ENCODE results near the gene DTD2. TPM values are rescaled to one million over a fixed set of nuclear protein-coding genes. Genes with fewer than 3 reads are reported as not detected.
"Not testable (repeated sequence)": the region's sequence is repeated elsewhere in the genome, so short reads cannot be mapped to it uniquely, and the experiment has no call there.

Gene DTD2
- polyA plus RNA-seq (ENCODE audit: insufficient read length in 10 of 10), result 10 to 100 TPM in 9 of 10 donors, 1 to 10 TPM in 1; 8.4 to 17.9 (median 12.1) TPM
- long read RNA-seq, donor 1, partial matches to known transcripts, result 0 of 5 reads
- long read RNA-seq, donor 1, other reads (novel, unspliced or antisense), result 0 of 5 reads
- long read RNA-seq, donor 2, partial matches to known transcripts, result 0 of 1 reads
- long read RNA-seq, donor 2, other reads (novel, unspliced or antisense), result 0 of 1 reads
- long read RNA-seq, donor 3, result 0 reads
- long read RNA-seq, donor 4, partial matches to known transcripts, result 0 of 1 reads
- long read RNA-seq, donor 4, other reads (novel, unspliced or antisense), result 0 of 1 reads
- long read RNA-seq, donor 5, partial matches to known transcripts, result 0 of 3 reads
- long read RNA-seq, donor 5, other reads (novel, unspliced or antisense), result 0 of 3 reads
- long read RNA-seq, donor 6, partial matches to known transcripts, result 0 of 3 reads
- long read RNA-seq, donor 6, other reads (novel, unspliced or antisense), result 0 of 3 reads
- long read RNA-seq, donor 7, partial matches to known transcripts, result 0 of 2 reads
- long read RNA-seq, donor 7, other reads (novel, unspliced or antisense), result 0 of 2 reads
- long read RNA-seq, donor 8, partial matches to known transcripts, result 0 of 5 reads
- long read RNA-seq, donor 8, other reads (novel, unspliced or antisense), result 0 of 5 reads
- long read RNA-seq, donor 9, result 0 reads

DNA sequence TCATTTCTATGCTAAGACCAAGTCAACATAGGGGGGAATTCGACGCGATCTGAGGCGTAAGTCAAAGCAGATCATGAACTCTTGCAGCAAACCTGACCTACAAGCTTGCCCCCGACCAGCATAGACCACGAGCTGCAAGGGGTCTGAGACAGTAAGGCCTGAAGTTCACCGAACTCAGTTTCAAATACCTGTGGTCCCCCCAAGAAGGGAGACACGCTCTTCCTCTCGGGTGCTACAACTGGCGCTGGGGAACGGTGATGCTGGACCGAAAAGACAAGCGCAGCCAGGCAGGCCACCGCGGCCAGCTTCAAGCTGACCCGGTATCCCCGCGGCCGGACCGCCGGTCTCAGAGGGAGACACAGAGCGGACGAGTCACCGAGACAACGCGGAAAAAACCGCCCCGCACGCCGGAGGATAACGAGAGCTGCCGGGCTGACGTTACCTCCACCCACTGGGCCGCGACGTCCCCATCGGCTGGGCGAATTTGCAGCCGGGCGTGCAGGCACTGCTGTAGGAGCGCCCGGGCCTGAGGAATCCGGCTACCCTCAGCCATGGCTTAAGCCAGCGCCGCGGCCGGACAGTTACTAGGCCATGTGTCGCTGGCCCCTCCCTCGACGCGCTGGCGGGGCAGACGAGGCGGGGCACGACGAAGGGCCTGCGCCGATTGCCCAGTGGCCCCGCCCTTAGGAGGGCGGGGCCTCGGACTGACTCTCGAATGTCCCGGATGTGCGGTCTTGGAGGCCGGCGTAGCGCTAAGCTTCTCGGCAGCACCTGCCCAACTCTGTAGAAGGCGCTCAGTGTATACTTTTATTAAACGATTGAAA, at the start of gene DTD2:
TSS of gene DTD2 (minus strand) at position 666 of the 824 bp plus-strand sequence. CDS start at position 553, 113 bp downstream.
- DNase-seq, result peak; percentile 96 to 99 (median 98)

DNA sequence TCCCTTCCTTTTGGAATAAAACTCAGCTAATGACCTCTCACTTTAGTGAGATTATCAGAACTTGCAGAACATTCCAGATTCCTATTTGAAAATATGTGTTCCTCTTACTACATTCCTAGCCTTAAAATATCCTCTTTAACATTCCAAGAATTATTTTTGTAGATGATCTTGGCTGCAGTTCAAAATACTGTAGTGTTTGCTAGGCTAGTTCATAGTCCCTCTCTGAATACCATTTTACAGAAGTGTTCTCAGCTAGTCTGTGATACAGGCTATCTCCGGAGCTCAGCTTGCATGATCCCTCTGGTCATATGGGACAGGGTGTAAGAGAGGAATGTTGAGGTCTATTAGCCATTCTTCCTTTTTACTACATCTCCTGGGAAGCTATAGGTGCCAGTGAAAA, 48.1 kb upstream of the DTD2 start:
- DNase-seq, result peak; percentile 29 to 68 (median 58)

GRCh38 chr14:31501870-31502269, 44.6 kb upstream of the DTD2 start:
- no peak for DNase-seq

- DNase-seq, result no peak
Observed at GRCh38 chr14:31492759-31493498, 35.6 kb upstream of the DTD2 start.

- DNase-seq, result no peak
Observed at GRCh38 chr14:31489691-31490090, 32.4 kb upstream of the DTD2 start.

GRCh38 chr14:31487886-31488285, 30.6 kb upstream of the DTD2 start, which contains the start of gene GPR33:
Gene GPR33 (minus strand): TSS chr14:31488039. CDS start chr14:31483965, 4,074 bp downstream.
- no peak for DNase-seq

DNA sequence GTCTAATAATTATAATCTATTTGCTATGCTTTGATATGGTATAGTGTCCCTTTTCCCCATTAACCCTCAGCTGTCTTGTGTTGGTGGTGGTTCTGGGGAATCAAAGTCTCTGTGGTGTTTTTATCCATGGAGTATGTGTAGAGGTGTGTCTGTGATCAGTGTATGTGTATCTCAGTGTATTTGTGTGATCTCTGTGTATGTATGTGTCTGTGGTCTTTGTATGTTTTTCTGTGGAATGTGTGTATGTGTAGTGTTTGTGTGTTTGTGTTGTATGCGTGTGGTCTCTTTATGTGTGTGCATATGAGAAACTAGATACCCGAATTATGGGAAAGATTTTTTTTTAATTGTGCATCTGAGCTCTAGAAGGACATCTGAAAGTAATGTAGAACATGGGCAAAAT, 29.5 kb upstream of the DTD2 start:
- no peak for DNase-seq

DNA sequence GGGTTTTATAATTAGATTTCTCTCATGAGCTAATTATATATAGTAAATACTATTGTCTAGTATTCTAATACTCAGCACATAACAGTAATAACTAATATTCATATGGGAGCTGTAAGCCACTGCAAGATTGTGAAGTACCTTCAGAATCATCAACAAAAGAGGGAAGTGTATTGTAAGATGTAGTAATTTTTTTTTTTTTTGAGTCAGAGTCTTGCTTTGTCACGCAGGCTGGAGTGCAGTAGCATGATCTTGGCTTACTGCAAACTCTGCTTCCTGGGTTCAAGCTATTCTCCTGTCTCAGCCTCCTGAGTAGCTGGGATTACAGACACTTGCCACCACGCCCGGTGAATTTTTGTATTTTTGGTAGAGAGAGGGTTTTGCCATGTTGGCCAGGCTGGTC, 27.4 kb upstream of the DTD2 start:
- DNase-seq, result no peak

GRCh38 chr14:31480156-31480555, 22.9 kb upstream of the DTD2 start:
- no peak for DNase-seq

- DNase-seq, result no peak
Observed at GRCh38 chr14:31479027-31479426, 21.7 kb upstream of the DTD2 start.

- no peak for DNase-seq
Observed at GRCh38 chr14:31477248-31477647, 19.9 kb upstream of the DTD2 start.

- DNase-seq, result no peak
Observed at GRCh38 chr14:31476131-31476866, 19.0 kb upstream of the DTD2 start.

- DNase-seq, result no peak
Observed at GRCh38 chr14:31466554-31466953, 9.2 kb upstream of the DTD2 start.

DNA sequence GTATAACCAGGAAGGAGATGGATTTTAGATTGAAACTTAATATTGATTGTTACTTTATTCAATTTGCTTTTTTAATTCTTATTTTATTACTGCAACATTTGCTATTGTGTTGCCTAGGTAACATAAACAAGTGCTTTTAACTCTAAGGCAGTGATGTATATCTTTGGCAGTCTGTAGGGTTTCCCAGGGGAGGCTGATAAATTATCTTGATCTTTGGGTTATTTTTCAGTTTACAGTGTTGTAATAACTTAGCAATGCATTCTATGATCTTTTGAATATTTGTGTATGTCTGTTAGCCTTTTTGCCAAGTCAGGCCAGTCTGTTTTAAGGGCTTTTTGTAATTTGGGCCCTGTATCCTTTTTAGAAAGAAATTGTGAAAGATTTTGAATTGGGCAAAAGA, 7.8 kb upstream of the DTD2 start:
- peak; percentile 42 to 85 (median 77) for DNase-seq

GRCh38 chr14:31462450-31462849, 5.1 kb upstream of the DTD2 start:
- DNase-seq, result not testable (repeated sequence)

DNA sequence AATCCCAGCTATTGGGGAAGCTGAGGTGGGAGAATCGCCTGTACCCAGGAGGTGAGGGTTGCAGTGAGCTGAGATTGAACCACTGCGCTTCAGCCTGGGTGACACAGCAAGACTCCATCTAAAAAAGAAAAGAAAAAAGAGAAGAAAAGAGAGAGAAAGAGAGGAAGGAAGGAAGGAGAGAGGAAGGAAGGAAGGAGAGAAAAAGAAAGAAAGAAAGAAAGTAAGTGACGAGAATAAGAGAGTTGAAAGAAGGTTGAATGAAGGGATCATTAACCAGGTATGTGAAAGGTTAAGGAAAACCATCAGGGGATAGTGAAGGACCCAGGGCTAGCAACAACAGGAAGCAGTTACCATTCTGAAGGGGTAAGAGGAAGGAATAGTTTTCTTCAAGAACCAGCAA, 4.2 kb upstream of the DTD2 start:
- DNase-seq, result no peak

- DNase-seq, result no peak
Observed at GRCh38 chr14:31457665-31458659, 656 bp upstream of the DTD2 start.

DNA sequence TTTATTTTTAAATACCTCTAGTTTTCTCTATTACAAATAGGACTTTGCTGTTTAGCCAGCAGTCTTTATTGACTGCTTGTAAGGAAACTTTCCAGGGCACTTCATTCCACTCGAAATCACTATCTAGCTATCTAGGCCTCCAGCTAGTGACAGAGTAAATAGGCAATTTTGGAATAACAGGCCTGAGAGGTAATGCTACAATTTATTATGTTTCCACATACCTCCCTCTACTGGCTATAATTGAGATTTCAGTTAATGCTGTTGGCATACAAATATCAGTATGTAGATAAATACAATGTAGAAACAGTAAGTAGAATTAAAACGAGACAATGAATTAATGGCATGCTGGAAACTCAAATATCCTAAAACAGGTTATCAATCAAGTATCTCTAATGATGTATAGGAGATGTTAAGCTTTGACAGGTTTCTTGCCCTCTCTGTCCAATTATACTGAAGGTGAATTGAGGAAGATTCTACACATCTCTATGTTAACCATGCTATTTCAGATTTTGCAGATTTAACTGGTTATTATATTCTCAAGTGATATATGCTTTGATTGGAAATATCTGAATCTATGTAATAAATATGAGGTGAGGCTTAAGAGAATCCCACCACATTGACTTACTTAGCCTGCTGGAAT, 7.2 kb downstream of the DTD2 start:
- peak in 2 of 3 donors; percentile 14 to 55 for DNase-seq

DNA sequence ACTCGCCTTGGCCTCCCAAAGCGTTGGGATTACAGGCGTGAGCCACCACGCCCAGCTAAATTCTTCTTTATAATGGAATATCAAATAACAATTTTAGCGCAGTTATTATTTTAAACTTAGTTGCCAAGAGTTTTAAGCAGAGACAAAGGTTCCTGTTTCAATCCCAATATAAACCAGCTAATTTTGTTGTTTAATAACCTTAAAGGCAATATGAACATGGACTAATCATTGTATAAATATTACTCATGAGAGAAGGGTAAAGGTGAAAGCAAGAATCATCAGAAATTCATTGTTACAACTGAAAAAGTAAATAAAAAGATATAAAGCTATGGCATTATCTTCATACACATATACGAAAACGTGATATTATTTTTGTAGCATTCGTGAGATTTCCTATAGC, 8.2 kb downstream of the DTD2 start:
- no peak for DNase-seq
